T47D (cell line): ENCODE data around the gene HADHB.
"Not testable (repeated sequence)": the region's sequence is repeated elsewhere in the genome, so short reads cannot be mapped to it uniquely, and the experiment has no call there.

Source experiments
- DNase-seq, 2 experiments: peaks; one replicate each; pipeline versions ENCODE4 v3.0.0 to v3.0.0-alpha.2; 2011 to 2012; ENCODE audit warnings: low read depth in 1 of 2, low spot score in 1 of 2
- JUND ChIP-seq: IDR thresholded peaks from 2 replicates; pipeline ENCODE4 v1.6.1; 2012; ENCODE audit warnings: low read depth
- in situ Hi-C: cut with HindIII; loops from 2 replicates; pipeline ENCODE4 v1.10.0; 2016; ENCODE audit warnings: low sequenced_read_pairs, low pct_unique_long_range_greater_than_20kb

Gene HADHB

DNA sequence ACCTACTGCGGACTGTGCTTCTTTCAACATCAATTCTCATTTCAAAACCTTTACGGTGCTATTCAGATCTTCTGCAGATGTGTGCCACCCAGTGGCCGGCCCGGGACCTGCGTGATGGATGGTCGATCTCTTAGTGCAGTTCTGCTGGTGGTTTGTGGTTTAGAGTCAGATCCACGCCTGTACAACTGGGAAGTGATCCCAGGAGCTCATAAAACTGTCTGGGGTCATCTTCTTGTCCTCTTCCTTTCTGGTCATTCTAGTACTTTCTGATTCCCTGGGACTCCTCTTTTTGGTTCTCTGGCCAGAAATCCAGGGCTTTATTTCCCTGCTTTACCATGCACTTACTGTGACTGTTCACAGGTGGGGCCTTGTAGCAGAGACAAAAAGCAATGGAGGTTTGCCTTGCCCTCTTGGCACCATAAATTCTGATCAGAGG, 85.4 kb downstream of the HADHB start:
- DNase-seq: peak; percentile 38 to 76
- TF ChIP-seq JUND: no peak
- in situ Hi-C loops: no loop called here

DNA sequence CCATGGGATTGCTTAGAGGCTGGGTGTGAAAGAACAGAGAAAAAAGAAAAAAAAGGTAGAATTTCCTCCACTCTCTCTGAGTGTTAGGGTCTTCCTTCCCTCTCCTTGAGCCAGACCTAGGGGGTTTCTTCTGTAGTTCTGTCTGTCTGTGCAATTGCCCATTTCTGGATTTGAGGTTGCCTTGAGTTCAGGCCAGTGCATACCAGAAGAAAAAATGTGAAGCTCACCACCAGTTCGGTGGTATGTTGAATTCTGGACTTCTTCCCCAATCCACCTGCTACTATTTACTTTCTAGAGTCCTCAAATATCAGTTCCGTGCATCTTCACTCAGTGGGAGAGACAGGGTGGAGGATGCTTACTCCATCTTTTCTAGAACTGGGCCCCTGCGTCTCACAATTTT, 85.9 kb downstream of the HADHB start:
- TF ChIP-seq JUND: no peak
- no peak for DNase-seq
- in situ Hi-C loops: no loop called here

DNA sequence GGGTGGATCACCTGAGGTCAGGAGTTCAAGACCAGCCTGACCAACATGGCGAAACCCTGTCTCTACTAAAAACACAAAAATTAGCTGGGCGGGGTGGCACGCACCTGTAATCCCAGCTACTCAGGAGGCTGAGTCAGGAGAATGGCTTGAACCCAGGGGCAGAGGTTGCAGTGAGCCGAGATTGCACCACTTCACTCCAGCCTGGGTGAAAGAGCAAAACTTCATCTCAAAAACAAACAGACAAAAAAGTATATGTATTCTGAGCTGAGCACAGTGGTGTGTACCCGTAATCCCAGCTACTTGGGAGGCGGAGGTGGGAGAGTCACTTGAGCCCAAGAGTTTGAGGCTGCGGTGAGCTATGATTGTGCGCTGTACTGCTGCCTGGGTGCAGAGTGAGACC, 86.6 kb downstream of the HADHB start:
- in situ Hi-C loops, DNase-seq: not testable (repeated sequence)

DNA sequence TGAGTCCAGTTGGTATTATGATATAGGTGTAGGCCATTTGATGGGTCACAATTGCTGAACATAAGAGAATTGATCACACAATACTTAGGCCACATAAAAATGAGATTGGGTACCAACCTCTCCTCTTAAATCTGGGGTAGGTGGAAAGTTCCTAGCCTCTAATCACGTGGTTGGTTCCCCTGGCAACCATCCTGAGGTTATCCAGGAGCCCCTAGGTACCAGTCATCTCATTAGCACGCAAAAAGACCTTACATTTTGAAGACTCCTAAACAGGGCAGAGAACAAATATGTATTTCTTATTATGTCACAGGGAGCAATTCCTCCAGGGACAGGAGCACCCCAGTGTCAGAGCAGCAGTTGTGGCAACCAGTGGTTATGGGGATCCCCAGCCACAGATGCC, 88.6 kb downstream of the HADHB start:
- in situ Hi-C loops: no loop called here
- no peak for DNase-seq
- no peak for TF ChIP-seq JUND

DNA sequence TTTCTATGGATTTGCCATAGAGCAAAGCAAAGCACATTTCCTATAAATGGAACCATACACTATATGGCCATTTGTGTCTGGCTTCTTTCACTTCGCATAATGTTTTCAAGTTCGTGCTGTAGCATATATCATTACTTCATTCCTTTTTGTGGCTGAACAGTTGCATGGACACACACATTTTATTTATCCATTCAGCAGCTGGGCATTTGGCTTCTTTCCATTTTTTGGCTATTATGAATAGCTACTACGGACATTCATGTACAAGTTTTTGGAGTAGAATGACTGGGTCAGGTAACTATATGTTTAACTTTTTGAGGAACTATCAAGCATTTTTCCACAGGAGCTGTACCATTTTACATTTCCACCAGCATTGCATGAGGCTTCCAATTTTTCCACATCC, 90.5 kb downstream of the HADHB start:
- no peak for DNase-seq
- in situ Hi-C loops: no loop called here
- TF ChIP-seq JUND: no peak

DNA sequence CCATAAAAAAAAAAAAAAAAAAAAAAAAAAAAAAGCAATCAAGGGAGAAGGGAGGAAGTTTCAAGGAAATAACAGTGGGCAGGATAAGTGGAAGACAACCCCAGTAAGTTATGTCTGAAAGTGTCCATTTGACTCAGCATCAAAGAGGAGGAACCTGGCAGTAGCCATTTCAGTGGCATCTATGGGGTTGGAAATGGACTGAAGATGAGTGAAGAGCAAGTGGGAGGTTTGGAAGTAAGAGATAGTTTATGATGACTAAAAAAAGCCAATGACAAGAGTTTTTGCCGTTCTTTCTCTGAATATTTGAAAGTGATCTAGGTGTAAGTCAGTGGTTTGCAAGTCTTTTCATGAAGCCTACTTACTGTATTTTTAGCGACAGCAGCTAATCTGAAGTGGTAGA, 92.0 kb downstream of the HADHB start:
- no peak for DNase-seq
- in situ Hi-C loops: no loop called here
- no peak for TF ChIP-seq JUND

DNA sequence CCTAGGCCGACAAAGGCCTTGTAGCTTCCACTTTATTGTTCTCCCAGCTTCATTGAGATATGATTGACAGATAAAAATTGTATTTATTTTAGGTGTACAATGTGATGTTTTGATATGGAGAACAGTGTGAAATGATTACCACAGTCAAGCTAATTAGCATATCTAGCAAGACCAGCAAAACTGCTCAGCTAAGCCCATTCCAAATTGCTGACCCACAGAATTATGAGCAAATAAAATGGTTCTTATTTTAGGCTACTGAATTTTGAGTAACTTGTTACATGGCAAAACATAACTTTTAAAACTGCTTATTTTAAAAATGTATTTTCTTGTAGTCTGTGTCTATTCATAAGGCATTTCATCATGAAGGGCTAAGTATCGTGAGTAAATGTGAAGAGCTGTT, 92.6 kb downstream of the HADHB start:
- in situ Hi-C loops: no loop called here
- no peak for DNase-seq
- no peak for TF ChIP-seq JUND
